AG04450 (cell line): Measurements from ENCODE around the gene GP9. TPM values are rescaled to one million over a fixed set of nuclear protein-coding genes. Genes with fewer than 3 reads are reported as not detected.

Source experiments
- CTCF ChIA-PET: fragments of 300-600, 350-600 bp; formaldehyde crosslinking; extraction: SDS; loops from one replicate; lab custom pipeline; 2022; ENCODE audit warnings: antibody characterized with exemption, inconsistent platforms; lab: Charles Lee
- POLR2A ChIA-PET: fragments of 350-600 bp; formaldehyde crosslinking; extraction: SDS; loops from one replicate; lab custom pipeline; 2021; ENCODE audit warnings: antibody characterized with exemption, inconsistent platforms; lab: Yijun Ruan, JAX
- DNase-seq: peaks from one replicate; pipeline ENCODE4 v3.0.0-alpha.2; 2011; ENCODE audit warnings: low read depth, low spot score
- H3K27ac ChIP-seq: one replicate; pipeline ENCODE4 v1.5.1; 2012; ENCODE audit warnings: low read depth, low read length, control low read depth
- H3K27me3 ChIP-seq: one replicate; pipeline ENCODE4 v1.6.0; 2012; ENCODE audit warnings: low read length; ENCODE audit not compliant: control insufficient read depth, insufficient read depth
- H3K4me3 ChIP-seq: 2 replicates; pipeline ENCODE4 v1.5.1; 2011; ENCODE audit warnings: mild to moderate bottlenecking, low read depth, low read length, control low read depth
- H3K9me3 ChIP-seq: 2 replicates; pipeline ENCODE4 v1.5.1; 2012; ENCODE audit warnings: low read length; ENCODE audit not compliant: control insufficient read depth, insufficient read depth
- CTCF ChIP-seq: IDR thresholded peaks from 2 replicates; pipeline ENCODE4 v1.5.1; 2011; ENCODE audit warnings: low read depth, low read length, control low read depth, inconsistent platforms
- polyA plus RNA-seq: library from polyadenylated mRNA; depleted of rRNA; stranded (reverse); fragments of >200 nt; gene quantifications from 2 replicates; pipeline ENCODE4 v1.2.3, GENCODE V29; 2011

The GP9 gene
- polyA plus RNA-seq, 1 experiment: not detected

GRCh38 chr3:129095285-129095684 lies 34.7 kb downstream of the GP9 start:
- DNase-seq: no peak
- Histone ChIP-seq H3K27me3 (no peaks in the 10 kb centered on the region), H3K27ac (no peak overlapping the region), H3K9me3 (no peaks in the 10 kb centered on the region), H3K4me3 (no peak overlapping the region)
- ChIA-PET POLR2A (no interaction called here), CTCF (no interaction called here)
- TF ChIP-seq CTCF: no peak

- Histone ChIP-seq H3K27me3 (no peaks in the 10 kb centered on the region), H3K4me3 (no peak overlapping the region), H3K9me3 (no peaks in the 10 kb centered on the region), H3K27ac (no peak overlapping the region)
- TF ChIP-seq CTCF: no peak
- no peak for DNase-seq
- ChIA-PET POLR2A (no interaction called here), CTCF (interaction anchor here (3.6 kb wide), 1 partner anchor 130 kb away, joined by 17 read pairs; no protein-coding TSS in a partner anchor)
Measured at GRCh38 chr3:129100274-129100673, 39.7 kb downstream of the GP9 start.

GRCh38 chr3:129101370-129102138 lies 41.0 kb downstream of the GP9 start:
- TF ChIP-seq CTCF: no peak
- CTCF ChIA-PET: interaction anchor here (0.9 to 3.6 kb wide), 2 partner anchors 48 to 131 kb away, joined by 4 to 17 read pairs; no protein-coding TSS in a partner anchor

GRCh38 chr3:129103296-129103695 lies 42.7 kb downstream of the GP9 start:
- ChIA-PET POLR2A (no interaction called here), CTCF (no interaction called here)
- no peak for DNase-seq
- H3K4me3 ChIP-seq: no peak overlapping the region
- H3K27ac ChIP-seq: no peak overlapping the region
- no peaks in the 10 kb centered on the region for H3K9me3 ChIP-seq
- H3K27me3 ChIP-seq: no peaks in the 10 kb centered on the region
- no peak for TF ChIP-seq CTCF

More at GRCh38 chr3:129101370-129102138, 41.0 kb downstream of the GP9 start:
- Histone ChIP-seq H3K27ac (no peak overlapping the region), H3K9me3 (no peaks in the 10 kb centered on the region), H3K27me3 (no peaks in the 10 kb centered on the region), H3K4me3 (no peak overlapping the region)
- DNase-seq: no peak
- POLR2A ChIA-PET: no interaction called here

GRCh38 chr3:129104051-129104450 lies 43.5 kb downstream of the GP9 start:
- no peak for DNase-seq
- Histone ChIP-seq H3K27ac (no peak overlapping the region), H3K9me3 (no peaks in the 10 kb centered on the region), H3K4me3 (no peak overlapping the region), H3K27me3 (no peaks in the 10 kb centered on the region)
- POLR2A ChIA-PET: no interaction called here
- CTCF ChIA-PET: no interaction called here
- TF ChIP-seq CTCF: no peak
